Loucy (cell line): ENCODE measurements around the gene TMEM135.

ENCODE experiments used
- H2AFZ ChIP-seq: fragments of 200-600 bp; sonication (generic); 2 replicates; pipeline ENCODE4 v1.6.0; 2016; ENCODE audit warnings: antibody characterized with exemption, mild to moderate bottlenecking, low read length, moderate library complexity
- H3F3A ChIP-seq: fragments of 200-600 bp; 2 replicates; pipeline ENCODE4 v1.6.0; 2016; ENCODE audit warnings: antibody characterized with exemption, low read depth, mild to moderate bottlenecking
- H3K27me3 ChIP-seq: fragments of 200-600 bp; sonication (generic); 2 replicates; pipeline ENCODE4 v1.6.1; 2014; ENCODE audit warnings: low read length, mild to moderate bottlenecking; ENCODE audit not compliant: insufficient read depth, poor library complexity, severe bottlenecking
- H3K36me3 ChIP-seq: fragments of 200-600 bp; sonication (generic); 2 replicates; pipeline ENCODE4 v1.6.1; 2016; ENCODE audit warnings: low read length; ENCODE audit not compliant: insufficient read depth
- H3K4me1 ChIP-seq: fragments of 200-600 bp; sonication (generic); 2 replicates; pipeline ENCODE4 v1.5.1; 2014; ENCODE audit warnings: low read length, mild to moderate bottlenecking; ENCODE audit not compliant: insufficient read depth, poor library complexity, severe bottlenecking
- H3K4me2 ChIP-seq: fragments of 200-600 bp; sonication (generic); 2 replicates; pipeline ENCODE4 v1.6.0; 2014; ENCODE audit warnings: antibody characterized with exemption, low read length, low read depth, mild to moderate bottlenecking; ENCODE audit not compliant: poor library complexity, severe bottlenecking
- H3K4me3 ChIP-seq: fragments of 200-600 bp; sonication (generic); 2 replicates; pipeline ENCODE4 v1.5.1; 2014; ENCODE audit warnings: low read length, mild to moderate bottlenecking, mixed read lengths; ENCODE audit not compliant: poor library complexity, severe bottlenecking
- H3K79me2 ChIP-seq: fragments of 200-600 bp; sonication (generic); 2 replicates; pipeline ENCODE4 v1.6.1; 2014; ENCODE audit warnings: low read length; ENCODE audit not compliant: insufficient read depth
- H3K9ac ChIP-seq: fragments of 200-600 bp; sonication (generic); 2 replicates; pipeline ENCODE4 v1.6.0; 2014; ENCODE audit warnings: mild to moderate bottlenecking, low read depth, low read length, moderate library complexity; ENCODE audit not compliant: poor library complexity, severe bottlenecking
- H3K9me2 ChIP-seq: fragments of 200-600 bp; sonication (generic); replicated peaks from 2 replicates; pipeline ENCODE4 v1.6.1; 2016; ENCODE audit warnings: low read depth, low read length, mixed read lengths
- H3K9me3 ChIP-seq: fragments of 200-600 bp; sonication (generic); 2 replicates; pipeline ENCODE4 v1.6.1; 2014; ENCODE audit warnings: mild to moderate bottlenecking, antibody characterized with exemption, low read length, low read depth; ENCODE audit not compliant: insufficient read depth
- H4K20me1 ChIP-seq: fragments of 200-600 bp; sonication (generic); 2 replicates; pipeline ENCODE4 v1.6.0; 2014; ENCODE audit warnings: antibody characterized with exemption, low read length, mild to moderate bottlenecking; ENCODE audit not compliant: insufficient read depth, poor library complexity, severe bottlenecking
- CTCF ChIP-seq: fragments of 200-600 bp; sonication (generic); conservative IDR thresholded peaks from 2 replicates; pipeline ENCODE4 v1.5.1; 2014; ENCODE audit warnings: mild to moderate bottlenecking, antibody characterized with exemption, low read length
- EZH2phosphoT487 ChIP-seq: fragments of 200-600 bp; IDR thresholded peaks from 2 replicates; pipeline ENCODE4 v1.6.1; 2018; ENCODE audit warnings: antibody characterized with exemption, mild to moderate bottlenecking, moderate library complexity, borderline replicate concordance

The TMEM135 gene

GRCh38 chr11:87141322-87141721, 103.6 kb downstream of the TMEM135 start:
- Histone ChIP-seq H3K9ac (no peak overlapping the region), H3K27me3 (no peaks in the 10 kb centered on the region), H3K4me3 (no peak overlapping the region), H3K79me2 (peaks cover 12% of the 10 kb centered on the region), H3K9me3 (no peaks in the 10 kb centered on the region), H3F3A (no peaks in the 10 kb centered on the region), H3K4me2 (no peak overlapping the region), H3K4me1 (peaks cover 23% of the 10 kb centered on the region), H2AFZ (no peak overlapping the region), H4K20me1 (peaks cover 4% of the 10 kb centered on the region), H3K36me3 (no peaks in the 10 kb centered on the region), H3K9me2 (no peaks in the 10 kb centered on the region)
- TF ChIP-seq CTCF: no peak
- no peak for TF ChIP-seq EZH2phosphoT487

- Histone ChIP-seq H3K4me2 (no peak overlapping the region), H2AFZ (no peak overlapping the region), H3K4me1 (peaks cover 23% of the 10 kb centered on the region), H3K79me2 (peaks cover 12% of the 10 kb centered on the region), H3K4me3 (no peak overlapping the region), H3K27me3 (no peaks in the 10 kb centered on the region), H3K9me2 (no peaks in the 10 kb centered on the region), H3K36me3 (no peaks in the 10 kb centered on the region), H3K9me3 (no peaks in the 10 kb centered on the region), H4K20me1 (peaks cover 4% of the 10 kb centered on the region), H3K9ac (no peak overlapping the region), H3F3A (no peaks in the 10 kb centered on the region)
- TF ChIP-seq EZH2phosphoT487 (no peak), CTCF (no peak)
These were observed 104.3 kb downstream of the TMEM135 start for GRCh38 chr11:87141980-87142514.

GRCh38 chr11:87142594-87142993, 104.9 kb downstream of the TMEM135 start:
- Histone ChIP-seq H3K36me3 (no peaks in the 10 kb centered on the region), H3K27me3 (no peaks in the 10 kb centered on the region)

More at GRCh38 chr11:87142594-87142993, 104.9 kb downstream of the TMEM135 start:
- no peaks in the 10 kb centered on the region for H3K9me3 ChIP-seq
- no peaks in the 10 kb centered on the region for H3K9me2 ChIP-seq
- H3K4me2 ChIP-seq: no peak overlapping the region
- TF ChIP-seq EZH2phosphoT487 (no peak), CTCF (no peak)
- H4K20me1 ChIP-seq: peaks cover 4% of the 10 kb centered on the region
- H3K4me3 ChIP-seq: no peak overlapping the region
- H3K9ac ChIP-seq: no peak overlapping the region
- peaks cover 12% of the 10 kb centered on the region for H3K79me2 ChIP-seq
- H3K4me1 ChIP-seq: peaks cover 23% of the 10 kb centered on the region
- H3F3A ChIP-seq: no peaks in the 10 kb centered on the region
- H2AFZ ChIP-seq: no peak overlapping the region
